ENCODE results near the gene FAF1.
A peak's percentile ranks its signal among the peaks of the same experiment; 100 is the strongest.

Gene FAF1

GRCh38 chr1:50976111-50976889 is 16.2 kb upstream of the FAF1 start:
- Histone ChIP-seq H3K9ac (ENCODE audit: low read length) (peak overlapping the region; percentile 95), H3K27ac (ENCODE audit: low read depth, low read length) (peak overlapping the region; percentile 99), H3K36me3 (ENCODE audit: control insufficient read depth, insufficient read depth, low read length) (no peaks in the 10 kb centered on the region), H3K27me3 (ENCODE audit: control insufficient read depth, insufficient read depth, low read length) (no peaks in the 10 kb centered on the region), H3K4me3 (ENCODE audit: low read length) (peak overlapping the region; percentile 93), H3K4me1 (ENCODE audit: control insufficient read depth, insufficient read depth, low read length) (no peaks in the 10 kb centered on the region)

DNA sequence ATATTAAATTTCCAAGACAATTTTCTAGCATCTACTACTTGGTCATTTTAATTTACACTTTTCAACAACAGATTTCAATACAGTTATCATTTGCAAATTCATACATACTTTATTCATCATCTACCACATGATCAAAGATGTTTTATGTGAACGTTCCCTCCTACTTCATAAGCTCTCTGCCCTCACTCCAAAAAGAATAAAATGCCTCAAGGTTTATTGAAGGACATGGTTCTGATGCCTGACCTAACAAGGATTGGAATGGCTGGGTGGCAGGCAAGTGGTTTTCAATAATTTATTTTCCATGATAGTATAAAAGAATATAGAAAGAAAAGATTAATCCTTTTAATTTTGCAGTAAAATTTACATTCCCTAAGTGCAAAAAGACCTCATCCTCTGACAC is 15.4 kb upstream of the FAF1 start:
- Histone ChIP-seq H3K4me1 (ENCODE audit: control insufficient read depth, insufficient read depth, low read length) (no peaks in the 10 kb centered on the region), H3K36me3 (ENCODE audit: control insufficient read depth, insufficient read depth, low read length) (no peaks in the 10 kb centered on the region), H3K4me3 (ENCODE audit: low read length) (no peak overlapping the region), H3K27me3 (ENCODE audit: control insufficient read depth, insufficient read depth, low read length) (no peaks in the 10 kb centered on the region), H3K9ac (ENCODE audit: low read length) (no peak overlapping the region), H3K27ac (ENCODE audit: low read depth, low read length) (no peak overlapping the region)

DNA sequence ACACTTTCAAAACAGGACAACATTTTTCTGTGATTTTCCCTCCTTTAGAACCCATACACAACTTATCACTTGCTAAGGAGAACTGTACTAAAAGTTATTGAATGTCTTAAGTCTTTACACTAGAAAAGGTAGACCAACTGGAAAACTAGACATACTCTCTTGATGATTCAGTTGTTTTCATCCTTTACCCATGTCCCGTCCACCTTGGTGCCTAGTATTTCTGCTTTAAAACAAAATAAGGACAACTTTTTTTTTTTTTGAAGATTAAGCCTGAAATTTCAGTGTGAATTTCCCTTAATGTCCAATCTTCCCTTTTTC is 14.5 kb upstream of the FAF1 start:
- Histone ChIP-seq H3K4me1 (ENCODE audit: control insufficient read depth, insufficient read depth, low read length) (no peaks in the 10 kb centered on the region), H3K27me3 (ENCODE audit: control insufficient read depth, insufficient read depth, low read length) (no peaks in the 10 kb centered on the region)

DNA sequence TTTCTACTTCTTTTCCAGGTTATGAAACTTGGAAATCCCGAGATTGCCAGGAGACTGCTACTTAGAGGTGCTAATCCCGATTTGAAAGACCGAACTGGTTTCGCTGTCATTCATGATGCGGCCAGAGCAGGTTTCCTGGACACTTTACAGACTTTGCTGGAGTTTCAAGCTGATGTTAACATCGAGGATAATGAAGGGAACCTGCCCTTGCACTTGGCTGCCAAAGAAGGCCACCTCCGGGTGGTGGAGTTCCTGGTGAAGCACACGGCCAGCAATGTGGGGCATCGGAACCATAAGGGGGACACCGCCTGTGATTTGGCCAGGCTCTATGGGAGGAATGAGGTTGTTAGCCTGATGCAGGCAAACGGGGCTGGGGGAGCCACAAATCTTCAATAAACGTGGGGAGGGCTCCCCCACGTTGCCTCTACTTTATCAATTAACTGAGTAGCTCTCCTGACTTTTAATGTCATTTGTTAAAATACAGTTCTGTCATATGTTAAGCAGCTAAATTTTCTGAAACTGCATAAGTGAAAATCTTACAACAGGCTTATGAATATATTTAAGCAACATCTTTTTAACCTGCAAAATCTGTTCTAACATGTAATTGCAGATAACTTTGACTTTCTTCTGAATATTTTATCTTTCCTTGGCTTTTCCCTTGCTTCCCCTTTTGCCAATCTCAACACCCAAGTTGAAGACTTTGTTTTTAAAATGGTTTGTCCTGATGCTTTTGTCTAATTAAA is 14.0 kb upstream of the FAF1 start:
- H3K27me3 ChIP-seq (ENCODE audit: control insufficient read depth, insufficient read depth, low read length), result no peaks in the 10 kb centered on the region
- H3K9ac ChIP-seq (ENCODE audit: low read length), result no peak overlapping the region
- H3K27ac ChIP-seq (ENCODE audit: low read depth, low read length), result no peak overlapping the region
- H3K4me3 ChIP-seq (ENCODE audit: low read length), result no peak overlapping the region
- no peaks in the 10 kb centered on the region for H3K4me1 ChIP-seq (ENCODE audit: control insufficient read depth, insufficient read depth, low read length)
- no peaks in the 10 kb centered on the region for H3K36me3 ChIP-seq (ENCODE audit: control insufficient read depth, insufficient read depth, low read length)

More for the DNA sequence above, 14.5 kb upstream of the FAF1 start:
- Histone ChIP-seq H3K9ac (ENCODE audit: low read length) (no peak overlapping the region), H3K36me3 (ENCODE audit: control insufficient read depth, insufficient read depth, low read length) (no peaks in the 10 kb centered on the region), H3K27ac (ENCODE audit: low read depth, low read length) (no peak overlapping the region), H3K4me3 (ENCODE audit: low read length) (no peak overlapping the region)

GRCh38 chr1:50973255-50973654 is 13.2 kb upstream of the FAF1 start:
- no peaks in the 10 kb centered on the region for H3K4me1 ChIP-seq (ENCODE audit: control insufficient read depth, insufficient read depth, low read length)
- H3K27me3 ChIP-seq (ENCODE audit: control insufficient read depth, insufficient read depth, low read length), result no peaks in the 10 kb centered on the region
- no peak overlapping the region for H3K9ac ChIP-seq (ENCODE audit: low read length)
- H3K4me3 ChIP-seq (ENCODE audit: low read length), result no peak overlapping the region
- peaks cover 2% of the 10 kb centered on the region for H3K36me3 ChIP-seq (ENCODE audit: control insufficient read depth, insufficient read depth, low read length)
- H3K27ac ChIP-seq (ENCODE audit: low read depth, low read length), result no peak overlapping the region

DNA sequence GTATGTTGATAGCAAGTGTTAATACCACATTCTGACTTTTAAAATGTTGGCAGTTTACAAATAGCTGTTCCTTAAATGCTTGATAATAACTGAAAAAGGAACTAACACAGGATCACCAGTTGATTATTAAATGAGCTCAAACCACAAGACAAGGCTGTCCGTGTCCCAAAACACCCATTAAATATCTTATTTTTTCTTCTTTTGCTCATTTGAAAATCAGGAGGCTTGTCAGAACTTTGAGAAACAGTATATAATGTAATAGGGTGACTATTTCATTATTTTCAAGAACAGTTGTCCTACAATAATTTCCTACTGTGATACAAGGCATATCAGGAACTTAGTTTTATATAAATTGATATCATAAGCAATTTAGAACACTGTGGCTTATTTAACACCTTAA is 12.7 kb upstream of the FAF1 start:
- Histone ChIP-seq H3K9ac (ENCODE audit: low read length) (no peak overlapping the region), H3K27ac (ENCODE audit: low read depth, low read length) (peak overlapping the region; percentile 34), H3K4me3 (ENCODE audit: low read length) (no peak overlapping the region), H3K27me3 (ENCODE audit: control insufficient read depth, insufficient read depth, low read length) (no peaks in the 10 kb centered on the region), H3K4me1 (ENCODE audit: control insufficient read depth, insufficient read depth, low read length) (no peaks in the 10 kb centered on the region), H3K36me3 (ENCODE audit: control insufficient read depth, insufficient read depth, low read length) (peaks cover 2% of the 10 kb centered on the region)

- no peak overlapping the region for H3K9ac ChIP-seq (ENCODE audit: low read length)
- peaks cover 2% of the 10 kb centered on the region for H3K36me3 ChIP-seq (ENCODE audit: control insufficient read depth, insufficient read depth, low read length)
- peak overlapping the region; percentile 3 for H3K27ac ChIP-seq (ENCODE audit: low read depth, low read length)
- H3K4me1 ChIP-seq (ENCODE audit: control insufficient read depth, insufficient read depth, low read length), result no peaks in the 10 kb centered on the region
- H3K27me3 ChIP-seq (ENCODE audit: control insufficient read depth, insufficient read depth, low read length), result no peaks in the 10 kb centered on the region
- peak overlapping the region; percentile 1 for H3K4me3 ChIP-seq (ENCODE audit: low read length)
Measured at GRCh38 chr1:50971748-50972305, 11.8 kb upstream of the FAF1 start.

DNA sequence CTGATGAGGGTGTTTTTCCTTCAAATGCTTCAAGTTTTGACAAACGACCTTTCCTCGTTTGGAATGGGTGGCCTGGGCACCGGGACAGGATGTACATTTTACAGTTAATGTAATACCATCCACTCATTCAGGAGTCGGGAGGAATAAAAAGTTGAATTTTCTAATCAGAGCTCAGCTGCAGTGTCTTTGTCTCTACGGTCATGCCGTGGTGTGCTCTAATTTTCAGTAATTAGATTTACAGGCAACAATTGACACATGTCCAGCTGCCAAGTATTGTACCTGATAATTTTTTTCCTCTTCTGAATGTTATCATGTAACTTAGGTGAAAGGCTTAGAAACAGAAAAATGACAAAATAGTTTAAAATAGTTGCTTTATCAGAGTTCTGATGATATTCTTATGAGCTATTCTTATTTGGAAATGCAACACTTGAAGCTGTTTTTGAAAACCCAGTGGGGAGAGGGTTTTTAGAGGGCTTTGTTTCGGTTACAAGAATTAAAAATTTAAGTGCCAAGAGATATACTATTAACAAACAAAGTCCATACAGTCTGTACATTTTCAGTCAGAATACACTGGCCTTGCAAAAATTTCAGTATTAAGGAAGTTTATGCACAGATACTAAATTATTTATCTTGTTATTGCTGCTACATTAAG is 11.0 kb upstream of the FAF1 start:
- peaks cover 2% of the 10 kb centered on the region for H3K36me3 ChIP-seq (ENCODE audit: control insufficient read depth, insufficient read depth, low read length)
- no peak overlapping the region for H3K9ac ChIP-seq (ENCODE audit: low read length)
- H3K27me3 ChIP-seq (ENCODE audit: control insufficient read depth, insufficient read depth, low read length), result no peaks in the 10 kb centered on the region
- peak overlapping the region; percentile 99 for H3K4me3 ChIP-seq (ENCODE audit: low read length)
- peaks cover 2% of the 10 kb centered on the region for H3K4me1 ChIP-seq (ENCODE audit: control insufficient read depth, insufficient read depth, low read length)
- H3K27ac ChIP-seq (ENCODE audit: low read depth, low read length), result peak overlapping the region; percentile 97

DNA sequence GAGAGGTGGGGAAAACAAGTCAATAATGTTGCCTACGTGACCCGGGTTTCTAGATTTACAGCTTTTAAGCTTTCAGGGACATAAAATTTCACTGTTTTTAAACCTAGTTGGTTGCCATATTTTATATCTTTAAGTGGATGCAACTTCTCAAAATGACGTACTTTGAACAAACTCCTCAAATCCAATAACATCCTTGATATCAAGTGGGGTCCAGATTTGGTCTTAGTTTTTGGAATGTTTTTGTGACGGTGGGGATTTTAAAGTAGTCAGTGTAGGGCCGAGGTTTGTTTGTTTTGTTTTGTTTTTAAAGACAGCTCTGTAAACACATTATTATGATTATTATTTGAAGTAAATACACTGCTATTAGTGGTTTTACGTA is 10.4 kb upstream of the FAF1 start:
- H3K27me3 ChIP-seq (ENCODE audit: control insufficient read depth, insufficient read depth, low read length), result no peaks in the 10 kb centered on the region

DNA sequence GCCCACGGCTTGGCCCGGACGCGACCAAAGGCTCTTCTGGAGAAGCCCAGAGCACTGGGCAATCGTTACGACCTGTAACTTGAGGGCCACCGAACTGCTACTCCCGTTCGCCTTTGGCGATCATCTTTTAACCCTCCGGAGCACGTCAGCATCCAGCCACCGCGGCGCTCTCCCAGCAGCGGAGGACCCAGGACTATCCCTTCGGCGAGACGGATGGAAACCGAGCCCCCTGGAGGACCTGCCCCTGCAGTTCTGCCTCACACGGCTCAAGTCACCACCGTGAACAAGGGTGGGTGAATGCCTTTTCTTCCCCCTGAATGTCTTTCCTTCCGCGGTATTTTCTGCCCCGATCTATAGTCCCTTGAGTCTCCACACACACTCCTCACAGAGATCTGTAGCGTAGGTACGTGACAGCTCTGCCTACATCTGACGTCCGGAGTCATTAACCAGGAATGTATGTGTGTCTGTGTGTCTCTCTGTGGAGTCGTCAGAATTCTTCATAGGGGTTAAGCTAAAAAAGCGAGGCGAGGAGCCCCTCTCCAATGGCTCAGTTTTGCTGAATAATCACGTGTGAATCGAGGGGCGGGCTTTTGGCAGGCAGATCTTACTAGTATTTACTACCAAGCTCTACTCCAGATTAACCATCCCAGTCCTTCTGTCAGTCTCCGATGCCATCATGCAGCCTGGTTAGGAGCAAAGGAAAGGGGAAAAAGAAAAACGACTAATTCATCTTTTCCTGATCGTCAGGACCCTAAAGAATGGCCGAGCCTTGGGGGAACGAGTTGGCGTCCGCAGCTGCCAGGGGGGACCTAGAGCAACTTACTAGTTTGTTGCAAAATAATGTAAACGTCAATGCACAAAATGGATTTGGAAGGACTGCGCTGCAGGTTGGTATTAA is 9.8 kb upstream of the FAF1 start, which contains the start of gene CDKN2C:
Gene CDKN2C, plus strand, starts transcription at position 635 of the 898 bp plus-strand sequence. Its CDS starts 124 bp downstream, at position 759.
- H3K4me1 ChIP-seq (ENCODE audit: control insufficient read depth, insufficient read depth, low read length), result peaks cover 2% of the 10 kb centered on the region
- no peaks in the 10 kb centered on the region for H3K27me3 ChIP-seq (ENCODE audit: control insufficient read depth, insufficient read depth, low read length)
- H3K27ac ChIP-seq (ENCODE audit: low read depth, low read length), result peak within 1 kb of the TSS; percentile 97
- H3K9ac ChIP-seq (ENCODE audit: low read length), result peak within 1 kb of the TSS; percentile 93
- peaks cover 2% of the 10 kb centered on the region for H3K36me3 ChIP-seq (ENCODE audit: control insufficient read depth, insufficient read depth, low read length)
- peak within 1 kb of the TSS; percentile 99 for H3K4me3 ChIP-seq (ENCODE audit: low read length)

More for the DNA sequence above, 10.4 kb upstream of the FAF1 start:
- Histone ChIP-seq H3K9ac (ENCODE audit: low read length) (no peak overlapping the region), H3K27ac (ENCODE audit: low read depth, low read length) (peak overlapping the region; percentile 97), H3K4me3 (ENCODE audit: low read length) (peak overlapping the region; percentile 99), H3K36me3 (ENCODE audit: control insufficient read depth, insufficient read depth, low read length) (peaks cover 2% of the 10 kb centered on the region), H3K4me1 (ENCODE audit: control insufficient read depth, insufficient read depth, low read length) (peaks cover 2% of the 10 kb centered on the region)

DNA sequence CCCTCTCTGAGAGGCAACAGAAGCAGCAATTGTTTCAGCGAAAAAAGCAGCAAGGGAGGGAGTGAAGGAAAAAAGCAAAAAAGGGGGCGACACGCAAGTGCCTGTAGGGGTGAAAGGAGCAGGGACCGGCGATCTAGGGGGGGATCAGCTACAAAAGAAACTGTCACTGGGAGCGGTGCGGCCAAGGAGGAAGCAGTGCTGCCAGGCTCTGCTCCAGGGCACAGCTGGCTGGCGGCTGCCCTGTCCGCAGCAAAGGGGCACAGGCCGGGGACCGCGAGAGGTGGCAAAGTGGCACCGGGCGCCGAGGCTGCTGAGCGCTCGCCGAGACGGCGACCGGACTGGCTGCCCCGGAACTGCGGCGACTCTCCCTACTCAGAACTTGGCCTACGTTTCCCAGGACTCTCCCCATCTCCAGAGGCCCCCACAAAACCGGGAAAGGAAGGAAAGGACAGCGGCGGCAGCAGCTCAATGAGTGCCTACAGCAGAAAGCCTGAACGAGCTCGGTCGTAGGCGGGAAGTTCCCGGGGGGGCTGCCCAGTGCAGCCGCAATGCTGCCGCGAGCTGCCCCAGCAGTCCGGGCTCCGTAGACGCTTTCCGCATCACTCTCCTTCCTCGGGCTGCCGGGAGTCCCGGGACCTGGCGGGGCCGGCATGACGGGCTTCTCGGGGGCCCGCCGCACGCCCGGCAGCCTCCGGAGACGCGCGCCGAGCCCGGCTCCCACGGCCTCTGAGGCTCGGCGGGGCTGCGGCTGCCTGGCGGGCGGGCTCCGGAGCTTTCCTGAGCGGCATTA is 8.9 kb upstream of the FAF1 start:
- peaks cover 2% of the 10 kb centered on the region for H3K4me1 ChIP-seq (ENCODE audit: control insufficient read depth, insufficient read depth, low read length)
- H3K4me3 ChIP-seq (ENCODE audit: low read length), result peak overlapping the region; percentile 99
- H3K27ac ChIP-seq (ENCODE audit: low read depth, low read length), result peak overlapping the region; percentile 97
- H3K27me3 ChIP-seq (ENCODE audit: control insufficient read depth, insufficient read depth, low read length), result no peaks in the 10 kb centered on the region
- H3K9ac ChIP-seq (ENCODE audit: low read length), result peak overlapping the region; percentile 93
- peaks cover 2% of the 10 kb centered on the region for H3K36me3 ChIP-seq (ENCODE audit: control insufficient read depth, insufficient read depth, low read length)
